Fibroblast of skin of left quadriceps (primary cell): ENCODE data around the gene SLC38A9.
"Not testable (repeated sequence)": the region's sequence is repeated elsewhere in the genome, so short reads cannot be mapped to it uniquely, and the experiment has no call there.

Experiments used
- DNase-seq, 2 experiments: peaks; one replicate each; pipeline ENCODE4 v3.0.0-alpha.2; 2013; ENCODE audit warnings: low read depth in 2 of 2

The SLC38A9 gene

GRCh38 chr5:55610542-55610941 is 101.6 kb downstream of the SLC38A9 start:
- no peak for DNase-seq

- no peak for DNase-seq
Measured at GRCh38 chr5:55609413-55609812, 102.7 kb downstream of the SLC38A9 start.

- no peak for DNase-seq
Measured at GRCh38 chr5:55608595-55609349, 103.4 kb downstream of the SLC38A9 start.

- DNase-seq = not testable (repeated sequence)
Measured at GRCh38 chr5:55607309-55607708, 104.8 kb downstream of the SLC38A9 start.

GRCh38 chr5:55604611-55605067 is 107.5 kb downstream of the SLC38A9 start:
- no peak for DNase-seq

- peak; percentile 48 to 63 for DNase-seq
Measured at GRCh38 chr5:55603922-55604321, 108.2 kb downstream of the SLC38A9 start.

- no peak for DNase-seq
Measured at GRCh38 chr5:55601628-55602027, 110.5 kb downstream of the SLC38A9 start.

GRCh38 chr5:55601204-55601618 is 110.9 kb downstream of the SLC38A9 start:
- peak; percentile 32 to 48 for DNase-seq

- peak; percentile 65 to 66 for DNase-seq
Measured at GRCh38 chr5:55600497-55601203, 111.5 kb downstream of the SLC38A9 start.

GRCh38 chr5:55600086-55600485 is 112.0 kb downstream of the SLC38A9 start:
- DNase-seq = no peak

GRCh38 chr5:55599148-55600050 is 112.7 kb downstream of the SLC38A9 start:
- DNase-seq = no peak

GRCh38 chr5:55597014-55597981 is 114.8 kb downstream of the SLC38A9 start:
- DNase-seq = peak in 1 of 2 experiments; percentile 58

GRCh38 chr5:55594671-55595070 is 117.5 kb downstream of the SLC38A9 start:
- DNase-seq = no peak

- no peak for DNase-seq
Measured at GRCh38 chr5:55593115-55593472, 119.0 kb downstream of the SLC38A9 start.

GRCh38 chr5:55592388-55593114 is 119.6 kb downstream of the SLC38A9 start:
- no peak for DNase-seq

GRCh38 chr5:55591686-55592085 is 120.4 kb downstream of the SLC38A9 start:
- no peak for DNase-seq

- no peak for DNase-seq
Measured at GRCh38 chr5:55585206-55585610, 126.9 kb downstream of the SLC38A9 start.

GRCh38 chr5:55584398-55585205 is 127.5 kb downstream of the SLC38A9 start:
- no peak for DNase-seq

- DNase-seq = no peak
Measured at GRCh38 chr5:55583578-55583977, 128.5 kb downstream of the SLC38A9 start.
